Thyroid gland (tissue), 4 donors: Measurements from ENCODE around the gene SDSL.

Source experiments
- CTCF ChIP-seq, 6 experiments: fragments of 200-600 bp in 3 of 6; fragments of 450-650 bp in 3 of 6; sonication (generic) in 3 of 6; IDR thresholded peaks; one replicate each; pipeline ENCODE4 v1.5.1; 2016 to 2019; ENCODE audit warnings: antibody characterized with exemption in 6 of 6, mild to moderate bottlenecking in 2 of 6, inconsistent platforms in 1 of 6, moderate library complexity in 1 of 6
- POLR2A ChIP-seq, 2 donors: fragments of 450-650 bp; IDR thresholded peaks; one replicate each; pipeline ENCODE4 v1.6.1; 2017; ENCODE audit warnings: antibody characterized with exemption in 2 of 2, mild to moderate bottlenecking in 2 of 2, moderate library complexity in 1 of 2

- no peak for TF ChIP-seq POLR2A (IDR thresholded peaks at IDR 0.05)
- TF ChIP-seq CTCF (IDR thresholded peaks at IDR 0.05) = no peak
These were observed 23.6 kb upstream of the SDSL start for GRCh38 chr12:113398346-113399290.
